ENCODE measurements around the gene G0S2. TPM values are rescaled to one million over a fixed set of nuclear protein-coding genes. Genes with fewer than 3 reads are reported as not detected.

Gene G0S2
- total and polyA plus RNA-seq, 2 of the 8 experiments (the other 6 are each of a cell fraction or from before 2014, with no cell fraction given): 1.0 to 1.7 TPM

GRCh38 chr1:209707308-209707707, 32.1 kb downstream of the G0S2 start:
- Histone ChIP-seq H3K4ac (replicated peaks; ENCODE audit: insufficient read length, low read depth, low read length) (no peak overlapping the region), H3K23me2 (ENCODE audit: low read depth, low read length) (no peaks in the 10 kb centered on the region; the same call in 1 of the 2 replicates), H2BK15ac (ENCODE audit: low read length) (no peak overlapping the region), H4K20me1 (replicated peaks in 1 of 2; ENCODE audit: control insufficient read depth in 1 of 2, insufficient read depth in 2 of 2, low read length in 2 of 2) (no peaks in the 10 kb centered on the region), H2BK20ac (ENCODE audit: low read length) (no peak overlapping the region), H3K27ac (ENCODE audit: low read depth, low read length) (no peak overlapping the region), H2BK5ac (ENCODE audit: low read depth, low read length) (no peak overlapping the region), H3K4me3 (ENCODE audit: extremely low read depth in 1 of 4, insufficient read depth in 2 of 4, low read depth in 3 of 4, low read length in 4 of 4) (no peak overlapping the region), H3K4me1 (replicated peaks in 1 of 4; ENCODE audit: control insufficient read depth in 3 of 4, insufficient read depth in 4 of 4, low read length in 3 of 4) (no peaks in the 10 kb centered on the region), H2AK5ac (ENCODE audit: low read depth, low read length) (no peak overlapping the region), H4K5ac (ENCODE audit: insufficient read length, low read depth, low read length) (no peak overlapping the region), H3K27me3 (replicated peaks in 1 of 4; ENCODE audit: control insufficient read depth in 3 of 4, extremely low read depth in 1 of 4, insufficient read depth in 3 of 4, low read length in 3 of 4) (no peaks in the 10 kb centered on the region; a peak in 1 of 7 replicates), H4K91ac (replicated peaks; ENCODE audit: insufficient read length, low read length) (no peak overlapping the region), H3K18ac (ENCODE audit: extremely low read depth, low read length) (no peak overlapping the region), H2BK120ac (replicated peaks; ENCODE audit: low read depth, low read length) (no peak overlapping the region), H3K79me2 (ENCODE audit: control insufficient read depth in 1 of 2, insufficient read depth in 2 of 2, low read length in 2 of 2) (no peaks in the 10 kb centered on the region), H3K14ac (ENCODE audit: insufficient read length) (no peak overlapping the region), H3K79me1 (ENCODE audit: low read depth, low read length) (no peaks in the 10 kb centered on the region), H4K8ac (ENCODE audit: extremely low read depth, insufficient read depth, low read length) (no peak overlapping the region), H2BK12ac (ENCODE audit: low read depth, low read length) (no peak overlapping the region), H3K9ac (replicated peaks in 1 of 4; ENCODE audit: extremely low read depth in 1 of 4, low read depth in 3 of 4, low read length in 3 of 4) (no peak overlapping the region), H3K23ac (ENCODE audit: insufficient read length) (no peak overlapping the region), H3K9me3 (ENCODE audit: insufficient read depth in 2 of 2, low read depth in 1 of 2, low read length in 1 of 2) (no peaks in the 10 kb centered on the region), H3K4me2 (ENCODE audit: insufficient read depth in 1 of 2, low read depth in 2 of 2, low read length in 2 of 2) (no peak overlapping the region), H3K36me3 (ENCODE audit: control insufficient read depth in 2 of 4, insufficient read depth in 4 of 4, low read length in 3 of 4) (no peaks in the 10 kb centered on the region), H2AFZ (ENCODE audit: low read length) (no peak overlapping the region), H3K56ac (replicated peaks; ENCODE audit: insufficient read length, low read depth, low read length) (no peak overlapping the region)
- POLR2A ChIA-PET (ENCODE audit: partially characterized antibody): interaction anchor here (0.7 kb wide), 1 partner anchor 77 kb away, joined by 3 read pairs; the partner anchor contains the start of gene C1orf74
- 96% methylated on average over 1 of the region's 1 CpG; no CpG with 5 or more reads in 1 of the 2 experiments for WGBS, 2 experiments (ENCODE audit: extremely low coverage in 1 of 2, insufficient coverage in 1 of 2, insufficient read length in 1 of 2, insufficient replicate concordance in 2 of 2, low coverage in 1 of 2, low lambda C conversion rate in 2 of 2, missing lambda C conversion rate in 1 of 2)
- CTCF ChIA-PET (ENCODE audit: partially characterized antibody): interaction anchor here (0.9 to 1.4 kb wide), 4 partner anchors 13 to 131 kb away, joined by 3 to 5 read pairs (median 3); no protein-coding TSS in a partner anchor
- DNase-seq (ENCODE audit: low read depth in 1 of 2, low spot score in 2 of 2) (no peak), FAIRE-seq (no peak)
- TF ChIP-seq RFX5 (IDR thresholded peaks at IDR 0.05; ENCODE audit: borderline replicate concordance, low read depth, low read length): no peak
- no peak for TF ChIP-seq BCL11A (IDR thresholded peaks at IDR 0.05; ENCODE audit: low read depth in 2 of 2, low read length in 2 of 2)

Data from H1 (cell line).